ENCODE results near the gene DIS3L2.
"Not testable (repeated sequence)": the region's sequence is repeated elsewhere in the genome, so short reads cannot be mapped to it uniquely, and the experiment has no call there.

Gene DIS3L2

GRCh38 chr2:232369126-232369951 lies 407.8 kb downstream of the DIS3L2 start:
- no peak for ATAC-seq
- TF ChIP-seq, protein P1, sequence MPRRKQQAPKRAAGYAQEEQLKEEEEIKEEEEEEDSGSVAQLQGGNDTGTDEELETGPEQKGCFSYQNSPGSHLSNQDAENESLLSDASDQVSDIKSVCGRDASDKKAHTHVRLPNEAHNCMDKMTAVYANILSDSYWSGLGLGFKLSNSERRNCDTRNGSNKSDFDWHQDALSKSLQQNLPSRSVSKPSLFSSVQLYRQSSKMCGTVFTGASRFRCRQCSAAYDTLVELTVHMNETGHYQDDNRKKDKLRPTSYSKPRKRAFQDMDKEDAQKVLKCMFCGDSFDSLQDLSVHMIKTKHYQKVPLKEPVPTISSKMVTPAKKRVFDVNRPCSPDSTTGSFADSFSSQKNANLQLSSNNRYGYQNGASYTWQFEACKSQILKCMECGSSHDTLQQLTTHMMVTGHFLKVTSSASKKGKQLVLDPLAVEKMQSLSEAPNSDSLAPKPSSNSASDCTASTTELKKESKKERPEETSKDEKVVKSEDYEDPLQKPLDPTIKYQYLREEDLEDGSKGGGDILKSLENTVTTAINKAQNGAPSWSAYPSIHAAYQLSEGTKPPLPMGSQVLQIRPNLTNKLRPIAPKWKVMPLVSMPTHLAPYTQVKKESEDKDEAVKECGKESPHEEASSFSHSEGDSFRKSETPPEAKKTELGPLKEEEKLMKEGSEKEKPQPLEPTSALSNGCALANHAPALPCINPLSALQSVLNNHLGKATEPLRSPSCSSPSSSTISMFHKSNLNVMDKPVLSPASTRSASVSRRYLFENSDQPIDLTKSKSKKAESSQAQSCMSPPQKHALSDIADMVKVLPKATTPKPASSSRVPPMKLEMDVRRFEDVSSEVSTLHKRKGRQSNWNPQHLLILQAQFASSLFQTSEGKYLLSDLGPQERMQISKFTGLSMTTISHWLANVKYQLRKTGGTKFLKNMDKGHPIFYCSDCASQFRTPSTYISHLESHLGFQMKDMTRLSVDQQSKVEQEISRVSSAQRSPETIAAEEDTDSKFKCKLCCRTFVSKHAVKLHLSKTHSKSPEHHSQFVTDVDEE (CRISPR knock-in tag; IDR thresholded peaks at IDR 0.05), result no peak
- no peak for TF ChIP-seq OSR1 (CRISPR knock-in tag; IDR thresholded peaks at IDR 0.05)
- TF ChIP-seq ARNTL (CRISPR knock-in tag; IDR thresholded peaks at IDR 0.05; ENCODE audit: borderline replicate concordance, low read depth), result no peak
- TF ChIP-seq ISL1 (CRISPR knock-in tag; IDR thresholded peaks at IDR 0.05), result no peak
- TF ChIP-seq ZFP30 (CRISPR knock-in tag; IDR thresholded peaks at IDR 0.05), result no peak
- no peak for TF ChIP-seq SNAI2 (CRISPR knock-in tag; IDR thresholded peaks at IDR 0.05)
- TF ChIP-seq ZFP3 (CRISPR knock-in tag; IDR thresholded peaks at IDR 0.05), result no peak
- no peak for TF ChIP-seq BACH2 (CRISPR knock-in tag; IDR thresholded peaks at IDR 0.05; ENCODE audit: borderline replicate concordance)
- no peak for TF ChIP-seq ZNF8 (CRISPR knock-in tag; IDR thresholded peaks at IDR 0.05)
- TF ChIP-seq CREB5 (CRISPR knock-in tag; IDR thresholded peaks at IDR 0.05; ENCODE audit: low read depth), result no peak
- TF ChIP-seq CSRNP3 (CRISPR knock-in tag; IDR thresholded peaks at IDR 0.05), result no peak
- TF ChIP-seq, protein P2, sequence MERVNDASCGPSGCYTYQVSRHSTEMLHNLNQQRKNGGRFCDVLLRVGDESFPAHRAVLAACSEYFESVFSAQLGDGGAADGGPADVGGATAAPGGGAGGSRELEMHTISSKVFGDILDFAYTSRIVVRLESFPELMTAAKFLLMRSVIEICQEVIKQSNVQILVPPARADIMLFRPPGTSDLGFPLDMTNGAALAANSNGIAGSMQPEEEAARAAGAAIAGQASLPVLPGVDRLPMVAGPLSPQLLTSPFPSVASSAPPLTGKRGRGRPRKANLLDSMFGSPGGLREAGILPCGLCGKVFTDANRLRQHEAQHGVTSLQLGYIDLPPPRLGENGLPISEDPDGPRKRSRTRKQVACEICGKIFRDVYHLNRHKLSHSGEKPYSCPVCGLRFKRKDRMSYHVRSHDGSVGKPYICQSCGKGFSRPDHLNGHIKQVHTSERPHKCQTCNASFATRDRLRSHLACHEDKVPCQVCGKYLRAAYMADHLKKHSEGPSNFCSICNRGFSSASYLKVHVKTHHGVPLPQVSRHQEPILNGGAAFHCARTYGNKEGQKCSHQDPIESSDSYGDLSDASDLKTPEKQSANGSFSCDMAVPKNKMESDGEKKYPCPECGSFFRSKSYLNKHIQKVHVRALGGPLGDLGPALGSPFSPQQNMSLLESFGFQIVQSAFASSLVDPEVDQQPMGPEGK (CRISPR knock-in tag; IDR thresholded peaks at IDR 0.05; ENCODE audit: borderline replicate concordance), result no peak
- no peak for TF ChIP-seq ZNF70 (CRISPR knock-in tag; IDR thresholded peaks at IDR 0.05)
- TF ChIP-seq PPARA (CRISPR knock-in tag; IDR thresholded peaks at IDR 0.05; ENCODE audit: borderline replicate concordance), result no peak
- TF ChIP-seq ZC3H10 (CRISPR knock-in tag; IDR thresholded peaks at IDR 0.05), result no peak
- TF ChIP-seq ESRRG (CRISPR knock-in tag; IDR thresholded peaks at IDR 0.05), result no peak
- no peak for TF ChIP-seq GLIS3 (CRISPR knock-in tag; IDR thresholded peaks at IDR 0.05)
- no peak for TF ChIP-seq TCF4 (CRISPR knock-in tag; IDR thresholded peaks at IDR 0.05; ENCODE audit: borderline replicate concordance)
- TF ChIP-seq RARB (CRISPR knock-in tag; IDR thresholded peaks at IDR 0.05), result no peak

DNA sequence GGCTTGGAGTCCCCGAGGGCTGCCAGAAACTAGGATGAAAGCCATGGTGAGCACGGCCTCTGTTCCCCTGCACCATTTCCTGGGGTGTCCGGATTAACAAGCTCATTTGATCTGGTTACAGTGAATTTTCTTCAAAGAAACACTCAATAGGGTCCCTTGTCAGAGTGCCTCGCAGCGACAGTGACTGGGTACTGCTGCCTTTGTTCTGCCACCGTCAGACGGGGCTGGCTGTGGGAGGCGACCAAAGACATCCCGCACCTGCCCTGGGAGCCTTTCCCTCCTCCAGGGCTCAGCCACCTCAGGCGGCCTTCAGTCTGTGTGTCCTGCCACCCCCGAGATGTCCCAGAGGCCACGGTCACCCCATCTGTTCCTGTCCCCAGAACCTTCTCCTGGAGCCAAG lies 408.5 kb downstream of the DIS3L2 start:
- ATAC-seq, result not testable (repeated sequence)

DNA sequence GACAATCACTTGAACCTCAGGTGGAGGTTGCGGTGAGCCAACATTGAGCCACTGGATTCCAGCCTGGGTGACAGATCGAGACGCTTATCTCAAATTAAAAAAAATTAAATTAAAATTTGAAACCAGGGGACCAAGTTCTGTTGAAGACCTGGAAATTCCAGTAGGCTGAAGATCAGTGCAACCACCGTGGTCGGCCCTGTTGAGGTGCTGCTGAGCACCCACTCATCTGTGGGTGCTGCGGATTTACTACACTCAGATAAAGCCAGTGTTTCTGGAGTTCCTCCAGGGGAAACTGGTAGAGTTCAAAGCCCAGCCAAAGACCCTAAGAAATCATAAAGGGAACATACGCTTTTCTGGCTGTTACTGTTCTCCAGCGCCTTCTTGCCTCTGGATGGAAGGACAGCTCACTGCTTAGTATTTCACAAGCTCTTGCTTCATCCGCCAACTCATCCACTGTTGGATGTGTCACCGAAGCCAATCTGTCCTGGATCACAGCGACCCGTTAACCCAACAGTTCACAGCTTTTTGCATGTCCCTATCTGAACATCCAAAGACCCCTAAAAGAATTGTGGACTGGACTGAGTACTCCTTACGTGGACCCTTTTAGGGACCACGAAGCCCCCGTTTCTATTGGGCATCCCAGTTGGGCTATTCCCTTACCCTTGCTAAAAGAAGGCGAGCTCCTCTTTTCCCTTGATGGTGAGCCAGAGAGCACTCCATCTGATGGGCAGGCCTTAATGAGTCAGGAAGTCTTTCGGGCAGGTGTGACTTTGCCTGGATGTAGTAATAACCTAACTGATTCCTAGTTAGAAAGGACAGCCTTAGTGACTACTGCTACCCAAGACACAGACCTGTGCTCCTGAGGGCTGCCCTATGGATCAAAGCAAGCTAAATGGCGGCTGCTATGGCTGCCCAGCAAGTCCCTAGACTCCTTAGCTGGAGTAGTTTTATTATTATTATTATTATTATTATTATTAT lies 411.0 kb downstream of the DIS3L2 start:
- ATAC-seq, result no peak
- no peak for TF ChIP-seq TCF4 (CRISPR knock-in tag; IDR thresholded peaks at IDR 0.05; ENCODE audit: borderline replicate concordance)
- no peak for TF ChIP-seq ZFP3 (CRISPR knock-in tag; IDR thresholded peaks at IDR 0.05)
- TF ChIP-seq CREB5 (CRISPR knock-in tag; IDR thresholded peaks at IDR 0.05; ENCODE audit: low read depth), result no peak
- TF ChIP-seq ZNF70 (CRISPR knock-in tag; IDR thresholded peaks at IDR 0.05), result no peak
- TF ChIP-seq, protein P2 (CRISPR knock-in tag; IDR thresholded peaks at IDR 0.05; ENCODE audit: borderline replicate concordance), result no peak
- TF ChIP-seq, protein P1 (CRISPR knock-in tag; IDR thresholded peaks at IDR 0.05), result no peak
- no peak for TF ChIP-seq ZNF8 (CRISPR knock-in tag; IDR thresholded peaks at IDR 0.05)
- TF ChIP-seq ESRRG (CRISPR knock-in tag; IDR thresholded peaks at IDR 0.05), result no peak
- TF ChIP-seq TOX (CRISPR knock-in tag; IDR thresholded peaks at IDR 0.05; ENCODE audit: borderline replicate concordance), result no peak

All from SK-N-SH treated with all-trans-retinoic acid at 6 μM for 48 hours (cell line).